T47D (cell line): ENCODE measurements around the gene KCTD16.

Experiments
- DNase-seq, 2 experiments: peaks; one replicate each; pipeline versions ENCODE4 v3.0.0 to v3.0.0-alpha.2; 2011 to 2012; ENCODE audit warnings: low read depth in 1 of 2, low spot score in 1 of 2
- JUND ChIP-seq: IDR thresholded peaks from 2 replicates; pipeline ENCODE4 v1.6.1; 2012; ENCODE audit warnings: low read depth
- in situ Hi-C: cut with HindIII; loops from 2 replicates; pipeline ENCODE4 v1.10.0; 2016; ENCODE audit warnings: low sequenced_read_pairs, low pct_unique_long_range_greater_than_20kb

The KCTD16 gene

GRCh38 chr5:144390133-144390532 lies 219.5 kb downstream of the KCTD16 start:
- DNase-seq, result peak in 1 of 2 experiments; percentile 30
- no peak for TF ChIP-seq JUND
- in situ Hi-C loops, result no loop called here

GRCh38 chr5:144391044-144391443 lies 220.4 kb downstream of the KCTD16 start:
- no peak for DNase-seq
- in situ Hi-C loops, result no loop called here

GRCh38 chr5:144393641-144394435 lies 223.2 kb downstream of the KCTD16 start:
- TF ChIP-seq JUND, result no peak
- no peak for DNase-seq
- in situ Hi-C loops, result no loop called here

More at GRCh38 chr5:144391044-144391443, 220.4 kb downstream of the KCTD16 start:
- TF ChIP-seq JUND, result no peak

GRCh38 chr5:144395704-144396103 lies 225.0 kb downstream of the KCTD16 start:
- no peak for DNase-seq
- no peak for TF ChIP-seq JUND
- in situ Hi-C loops, result no loop called here

GRCh38 chr5:144403058-144403457 lies 232.4 kb downstream of the KCTD16 start:
- in situ Hi-C loops, result no loop called here
- no peak for DNase-seq
- TF ChIP-seq JUND, result no peak

- TF ChIP-seq JUND, result no peak
- in situ Hi-C loops, result no loop called here
- no peak for DNase-seq
These were observed 233.2 kb downstream of the KCTD16 start for GRCh38 chr5:144403817-144404420.

- DNase-seq, result no peak
- in situ Hi-C loops, result no loop called here
These were observed 234.0 kb downstream of the KCTD16 start for GRCh38 chr5:144404672-144405071.

GRCh38 chr5:144405991-144406390 lies 235.3 kb downstream of the KCTD16 start:
- no peak for TF ChIP-seq JUND
- in situ Hi-C loops, result no loop called here
- DNase-seq, result no peak

More at GRCh38 chr5:144404672-144405071, 234.0 kb downstream of the KCTD16 start:
- no peak for TF ChIP-seq JUND

GRCh38 chr5:144406442-144406841 lies 235.8 kb downstream of the KCTD16 start:
- in situ Hi-C loops, result no loop called here
- no peak for TF ChIP-seq JUND
- no peak for DNase-seq

GRCh38 chr5:144414202-144415029 lies 243.7 kb downstream of the KCTD16 start:
- no peak for DNase-seq
- TF ChIP-seq JUND, result no peak
- in situ Hi-C loops, result no loop called here

- no peak for DNase-seq
- in situ Hi-C loops, result no loop called here
- TF ChIP-seq JUND, result no peak
These were observed 245.5 kb downstream of the KCTD16 start for GRCh38 chr5:144416196-144416595.

GRCh38 chr5:144418719-144419118 lies 248.0 kb downstream of the KCTD16 start:
- no peak for TF ChIP-seq JUND
- in situ Hi-C loops, result no loop called here
- DNase-seq, result no peak

- DNase-seq, result peak in 1 of 2 experiments; percentile 10
- in situ Hi-C loops, result no loop called here
- TF ChIP-seq JUND, result no peak
These were observed 250.7 kb downstream of the KCTD16 start for GRCh38 chr5:144421411-144421810.
